BJ (cell line): ENCODE measurements around the gene XRCC5. TPM values are rescaled to one million over a fixed set of nuclear protein-coding genes. Genes with fewer than 3 reads are reported as not detected.

ENCODE experiments used
- CTCF ChIA-PET: fragments of 350-600 bp; formaldehyde crosslinking; extraction: SDS; loops from one replicate; lab custom pipeline; 2021; ENCODE audit warnings: antibody characterized with exemption, inconsistent platforms; lab: Yijun Ruan, JAX
- POLR2A ChIA-PET: fragments of 300-600 bp; sonication (Branson Sonifier 250); formaldehyde crosslinking; extraction: SDS; loops from one replicate; lab custom pipeline; 2021; ENCODE audit warnings: antibody characterized with exemption; lab: Charles Lee
- DNase-seq: peaks from one replicate; pipeline ENCODE4 v3.0.0-alpha.2; 2011; ENCODE audit warnings: low read depth
- H3K27me3 ChIP-seq: 2 replicates; pipeline ENCODE4 v1.6.0; 2011; ENCODE audit warnings: low read length; ENCODE audit not compliant: control insufficient read depth, insufficient read depth
- H3K36me3 ChIP-seq: 2 replicates; pipeline ENCODE4 v1.5.1; 2011; ENCODE audit warnings: low read length; ENCODE audit not compliant: control insufficient read depth, insufficient read depth
- H3K4me3 ChIP-seq: 2 replicates; pipeline ENCODE4 v1.5.1; 2011; ENCODE audit warnings: low read depth, mild to moderate bottlenecking, control low read depth, low read length
- CTCF ChIP-seq: IDR thresholded peaks from 2 replicates; pipeline ENCODE4 v1.5.1; 2011; ENCODE audit warnings: low read depth, mild to moderate bottlenecking, control low read depth, inconsistent platforms, low read length, moderate library complexity; ENCODE audit not compliant: insufficient read depth
- polyA plus RNA-seq: library from polyadenylated mRNA; depleted of rRNA; stranded (reverse); fragments of >200 nt; gene quantifications from 2 replicates; pipeline ENCODE4 v1.2.3, GENCODE V29; 2011

The XRCC5 gene
- polyA plus RNA-seq, 1 experiment, result 252 TPM

GRCh38 chr2:216119986-216120385, 10.8 kb downstream of the XRCC5 start:
- H3K36me3 ChIP-seq, result peaks cover 13% of the 10 kb centered on the region
- CTCF ChIA-PET, result interaction anchor here (0.7 to 1.6 kb wide), 2 partner anchors 10 to 358 kb away, joined by 4 to 5 read pairs; no protein-coding TSS in a partner anchor
- no peak for TF ChIP-seq CTCF

GRCh38 chr2:216121255-216121654, 12.1 kb downstream of the XRCC5 start:
- H3K4me3 ChIP-seq, result no peak overlapping the region
- ChIA-PET POLR2A (no interaction called here), CTCF (interaction anchor here (0.6 kb wide), 1 partner anchor 328 kb away, joined by 3 read pairs; no protein-coding TSS in a partner anchor)
- no peaks in the 10 kb centered on the region for H3K27me3 ChIP-seq
- no peak for TF ChIP-seq CTCF
- peaks cover 13% of the 10 kb centered on the region for H3K36me3 ChIP-seq
- no peak for DNase-seq

More at GRCh38 chr2:216119986-216120385, 10.8 kb downstream of the XRCC5 start:
- POLR2A ChIA-PET, result no interaction called here
- Histone ChIP-seq H3K4me3 (no peak overlapping the region), H3K27me3 (no peaks in the 10 kb centered on the region)
- no peak for DNase-seq

- DNase-seq, result no peak
- H3K4me3 ChIP-seq, result no peak overlapping the region
- H3K27me3 ChIP-seq, result no peaks in the 10 kb centered on the region
- ChIA-PET CTCF (interaction anchor here (0.7 kb wide), 1 partner anchor 33 kb away, joined by 4 read pairs; no protein-coding TSS in a partner anchor), POLR2A (no interaction called here)
- no peak for TF ChIP-seq CTCF
- peaks cover 10% of the 10 kb centered on the region for H3K36me3 ChIP-seq
Observed at GRCh38 chr2:216126943-216127342, 17.8 kb downstream of the XRCC5 start.

- no peak overlapping the region for H3K4me3 ChIP-seq
- ChIA-PET CTCF (interaction anchor here (0.7 to 2.9 kb wide), 3 partner anchors 12 to 18 kb away, joined by 3 to 10 read pairs (median 5); no protein-coding TSS in a partner anchor), POLR2A (no interaction called here)
- peaks cover 11% of the 10 kb centered on the region for H3K36me3 ChIP-seq
- peak; percentile 26; the same call in 1 of the 2 replicates for TF ChIP-seq CTCF
- DNase-seq, result no peak
- no peaks in the 10 kb centered on the region for H3K27me3 ChIP-seq
Observed at GRCh38 chr2:216130346-216130971, 21.3 kb downstream of the XRCC5 start.

GRCh38 chr2:216131175-216131926, 22.2 kb downstream of the XRCC5 start:
- Histone ChIP-seq H3K4me3 (no peak overlapping the region), H3K27me3 (no peaks in the 10 kb centered on the region), H3K36me3 (peaks cover 11% of the 10 kb centered on the region)
- CTCF ChIA-PET, result interaction anchor here (1.1 to 2.9 kb wide), 3 partner anchors 11 to 100 kb away, joined by 3 to 10 read pairs (median 5); no protein-coding TSS in a partner anchor
- no peak for DNase-seq
- POLR2A ChIA-PET, result no interaction called here
- TF ChIP-seq CTCF, result no peak
